Ovary (tissue), 3 donors: ENCODE data around the gene UGT1A4.

Source experiments
- EP300 ChIP-seq: sonication (generic); formaldehyde crosslinking; IDR thresholded peaks from one replicate; pipeline ENCODE4 v1.6.1; 2017; ENCODE audit warnings: antibody characterized with exemption
- TF ChIP-seq, protein P1 (sequence below), 3 donors: fragments of 450-650 bp in 2 of 3; fragments of 200-600 bp in 1 of 3; IDR thresholded peaks; one replicate each; pipeline versions ENCODE4 v1.5.1 to v1.8.0; 2016 to 2022; ENCODE audit warnings: antibody characterized with exemption in 3 of 3, mild to moderate bottlenecking in 1 of 3
- donor health status: DM: no; HTN: no; CAD: no.

DNA sequence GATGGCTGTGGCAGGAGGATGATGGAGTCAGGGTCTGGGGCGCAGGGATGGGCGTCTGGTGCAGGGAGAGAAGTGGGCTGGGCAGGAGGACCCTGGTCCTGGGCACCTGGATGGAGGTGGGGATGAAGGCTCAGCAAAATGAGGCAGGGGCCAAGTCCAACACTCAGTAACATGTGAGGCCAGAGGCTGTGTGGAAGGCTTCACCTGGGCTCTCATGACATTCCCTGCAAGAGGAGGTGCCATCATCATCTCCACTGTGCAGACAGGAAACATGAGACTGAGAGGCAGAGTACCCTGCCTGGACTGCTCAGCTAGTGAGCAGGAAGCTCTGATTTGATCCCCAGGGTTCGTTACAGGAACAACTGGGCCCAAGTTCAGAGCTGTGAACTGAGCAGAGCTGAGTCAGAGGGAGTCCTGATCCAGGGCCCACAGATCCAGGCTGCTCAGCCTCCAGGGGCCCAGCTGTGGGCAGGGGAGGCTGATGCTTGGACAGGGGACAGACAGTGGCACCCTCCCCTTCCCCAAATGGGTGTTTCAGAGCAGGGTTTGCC, 98.9 kb downstream of the UGT1A4 start:
- TF ChIP-seq, protein P1, sequence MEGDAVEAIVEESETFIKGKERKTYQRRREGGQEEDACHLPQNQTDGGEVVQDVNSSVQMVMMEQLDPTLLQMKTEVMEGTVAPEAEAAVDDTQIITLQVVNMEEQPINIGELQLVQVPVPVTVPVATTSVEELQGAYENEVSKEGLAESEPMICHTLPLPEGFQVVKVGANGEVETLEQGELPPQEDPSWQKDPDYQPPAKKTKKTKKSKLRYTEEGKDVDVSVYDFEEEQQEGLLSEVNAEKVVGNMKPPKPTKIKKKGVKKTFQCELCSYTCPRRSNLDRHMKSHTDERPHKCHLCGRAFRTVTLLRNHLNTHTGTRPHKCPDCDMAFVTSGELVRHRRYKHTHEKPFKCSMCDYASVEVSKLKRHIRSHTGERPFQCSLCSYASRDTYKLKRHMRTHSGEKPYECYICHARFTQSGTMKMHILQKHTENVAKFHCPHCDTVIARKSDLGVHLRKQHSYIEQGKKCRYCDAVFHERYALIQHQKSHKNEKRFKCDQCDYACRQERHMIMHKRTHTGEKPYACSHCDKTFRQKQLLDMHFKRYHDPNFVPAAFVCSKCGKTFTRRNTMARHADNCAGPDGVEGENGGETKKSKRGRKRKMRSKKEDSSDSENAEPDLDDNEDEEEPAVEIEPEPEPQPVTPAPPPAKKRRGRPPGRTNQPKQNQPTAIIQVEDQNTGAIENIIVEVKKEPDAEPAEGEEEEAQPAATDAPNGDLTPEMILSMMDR (IDR thresholded peaks at IDR 0.05), result no peak
- TF ChIP-seq EP300, result no peak
